HG03280 (cell line): Measurements from ENCODE around the gene OR10G8.

Experiments used
- ATAC-seq: cut with Tn5 transposase; IDR thresholded peaks from one replicate; pipeline ENCODE4 v1.9.1; 2021; ENCODE audit warnings: mild to moderate bottlenecking, moderate library complexity; ENCODE audit not compliant: unreplicated experiment

OR10G8 gene

GRCh38 chr11:124075841-124076651 is 49.4 kb downstream of the OR10G8 start:
- peak; percentile 56 for ATAC-seq

DNA sequence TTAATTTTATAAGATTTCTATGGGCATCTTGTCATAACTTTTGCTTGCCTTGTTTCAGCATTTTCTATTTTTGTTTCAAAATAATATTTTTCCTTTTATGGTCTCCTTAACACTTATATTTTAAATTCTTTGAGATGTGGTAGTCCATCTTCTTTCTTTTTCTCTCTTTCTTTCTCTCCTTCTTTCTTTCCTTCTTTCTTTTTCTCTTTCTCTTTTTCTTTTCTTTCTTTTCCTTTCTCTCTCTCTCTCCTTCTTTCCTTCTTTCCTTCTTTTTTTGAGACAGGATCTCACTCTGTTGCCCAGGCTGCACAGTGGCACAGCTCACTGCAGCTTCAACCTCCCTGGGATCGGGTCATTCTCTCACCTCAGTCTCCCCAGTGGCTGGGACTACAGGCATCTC is 50.7 kb downstream of the OR10G8 start:
- no peak for ATAC-seq

- ATAC-seq = no peak
Observed at GRCh38 chr11:124078591-124078990, 52.0 kb downstream of the OR10G8 start.

- no peak for ATAC-seq
Observed at GRCh38 chr11:124079631-124080326, 53.2 kb downstream of the OR10G8 start.
